ENCODE measurements around the gene ERLIN1.

Gene ERLIN1

GRCh38 chr10:100132427-100132826, 53.4 kb downstream of the ERLIN1 start (continued):
- peak; percentile 63 for TF ChIP-seq ZNF518A (tag by site-specific recombination; conservative IDR thresholded peaks at IDR 0.05; ENCODE audit: low read depth)
- TF ChIP-seq ZNF121 (tag by site-specific recombination; IDR thresholded peaks at IDR 0.05): peak; percentile 62
- TF ChIP-seq FEZF1 (tag by site-specific recombination; IDR thresholded peaks at IDR 0.05): no peak
- no peak for TF ChIP-seq HOXA7 (CRISPR knock-in tag; IDR thresholded peaks at IDR 0.05; ENCODE audit: borderline replicate concordance)
- no peak for TF ChIP-seq ZNF138 (tag by site-specific recombination; IDR thresholded peaks at IDR 0.05; ENCODE audit: borderline replicate concordance)
- TF ChIP-seq ZBTB17 (tag by site-specific recombination; IDR thresholded peaks at IDR 0.05): no peak
- no peak for TF ChIP-seq ZNF701 (tag by site-specific recombination; IDR thresholded peaks at IDR 0.05)
- TF ChIP-seq KLF1 (tag by site-specific recombination; IDR thresholded peaks at IDR 0.05): no peak
- TF ChIP-seq REPIN1 (tag by site-specific recombination; IDR thresholded peaks at IDR 0.05; ENCODE audit: low read depth): no peak
- TF ChIP-seq ZNF654 (tag by site-specific recombination; IDR thresholded peaks at IDR 0.05; ENCODE audit: low read depth): 0 out of 2 replicates have a peak, but pooled peaks have one; percentile 7
- no peak for TF ChIP-seq ZNF133 (tag by site-specific recombination; IDR thresholded peaks at IDR 0.05)
- TF ChIP-seq ZNF623 (tag by site-specific recombination; IDR thresholded peaks at IDR 0.05): peak; percentile 52
- TF ChIP-seq ZNF362 (tag by site-specific recombination; IDR thresholded peaks at IDR 0.05): no peak
- TF ChIP-seq ZNF140 (tag by site-specific recombination; IDR thresholded peaks at IDR 0.05): no peak
- no peak for TF ChIP-seq SETDB1 (IDR thresholded peaks at IDR 0.05; ENCODE audit: insufficient read length, low read length)
- no peak for TF ChIP-seq WT1 (tag by site-specific recombination; IDR thresholded peaks at IDR 0.05)
- TF ChIP-seq ZBTB11 (tag by site-specific recombination; conservative IDR thresholded peaks at IDR 0.05; ENCODE audit: low read depth): peak; percentile 47
- TF ChIP-seq TCF7L2 (IDR thresholded peaks at IDR 0.05; ENCODE audit: borderline replicate concordance, low read depth, low read length): no peak
- no peak for TF ChIP-seq ZBTB21 (tag by site-specific recombination; IDR thresholded peaks at IDR 0.05)
- peak; percentile 38 for TF ChIP-seq ZNF555 (tag by site-specific recombination; conservative IDR thresholded peaks at IDR 0.05)
- no peak for TF ChIP-seq ZNF37A (tag by site-specific recombination; IDR thresholded peaks at IDR 0.05)
- TF ChIP-seq ZNF248 (tag by site-specific recombination; IDR thresholded peaks at IDR 0.05): no peak
- TF ChIP-seq GLIS1 (tag by site-specific recombination; IDR thresholded peaks at IDR 0.05): no peak

All from HEK293 (cell line).